ENCODE measurements around the gene RNF223. TPM values are rescaled to one million over a fixed set of nuclear protein-coding genes. Genes with fewer than 3 reads are reported as not detected.
A peak's percentile ranks its signal among the peaks of the same experiment; 100 is the strongest.

RNF223 gene
- total RNA-seq, 6 donors from 2014 or later: 1.0 to 2.4 (median 1.8) TPM

- peak in 1 of 2 donors; percentile 79 for DNase-seq
- H3K27ac ChIP-seq: no peak overlapping the region
- WGBS, 2 donors: 92 to 95% methylated on average over 9 to 18 of the region's 20 CpGs
- H3K27me3 ChIP-seq: no peaks in the 10 kb centered on the region
- H3K4me3 ChIP-seq: no peak overlapping the region
- TF ChIP-seq POLR2A (IDR thresholded peaks at IDR 0.05) (no peak), EP300 (IDR thresholded peaks at IDR 0.05) (no peak), POLR2AphosphoS5 (IDR thresholded peaks at IDR 0.05) (no peak), CTCF (IDR thresholded peaks at IDR 0.05) (no peak)
- H3K36me3 ChIP-seq: peaks cover 0 to 81% (median 47%) of the 10 kb centered on the region in 4 donors
- ATAC-seq (ENCODE audit: low FRiP score in 2 of 2): no peak
- H3K4me1 ChIP-seq: no peaks in the 10 kb centered on the region
- H3K9me3 ChIP-seq: no peaks in the 10 kb centered on the region
Observed at GRCh38 chr1:1046243-1046642, 27.9 kb downstream of the RNF223 start.

GRCh38 chr1:1045129-1045528, 29.0 kb downstream of the RNF223 start:
- DNase-seq: peak in 1 of 2 donors; percentile 79
- no peaks in the 10 kb centered on the region for H3K9me3 ChIP-seq
- peaks cover 0 to 70% (median 38%) of the 10 kb centered on the region in 4 donors for H3K36me3 ChIP-seq
- no peak for TF ChIP-seq CTCF (IDR thresholded peaks at IDR 0.05)
- TF ChIP-seq POLR2A (IDR thresholded peaks at IDR 0.05): no peak
- no peak for TF ChIP-seq POLR2AphosphoS5 (IDR thresholded peaks at IDR 0.05)
- TF ChIP-seq EP300 (IDR thresholded peaks at IDR 0.05): no peak
- H3K4me1 ChIP-seq: peaks cover 4 to 10% (median 5%) of the 10 kb centered on the region in 4 donors
- H3K27ac ChIP-seq: no peak overlapping the region
- H3K4me3 ChIP-seq: no peak overlapping the region
- H3K27me3 ChIP-seq: peaks cover 0 to 5% (median 0%) of the 10 kb centered on the region in 4 donors
- WGBS, 2 donors: 92 to 96% methylated on average over 7 to 18 of the region's 23 CpGs
- ATAC-seq (ENCODE audit: low FRiP score in 2 of 2): no peak

- Histone ChIP-seq H3K4me3 (no peak overlapping the region), H3K9me3 (no peaks in the 10 kb centered on the region), H3K27me3 (peaks cover 0 to 8% (median 0%) of the 10 kb centered on the region in 4 donors), H3K4me1 (peaks cover 10 to 16% (median 11%) of the 10 kb centered on the region in 4 donors), H3K36me3 (peaks cover 0 to 64% (median 36%) of the 10 kb centered on the region in 4 donors), H3K27ac (no peak overlapping the region)
- ATAC-seq (ENCODE audit: low FRiP score in 2 of 2): no peak
- TF ChIP-seq POLR2A (IDR thresholded peaks at IDR 0.05) (no peak), CTCF (IDR thresholded peaks at IDR 0.05) (no peak)
- 90 to 95% methylated on average over 16 to 34 of the region's 34 CpGs for WGBS, 2 donors
- no peak for DNase-seq
Observed at GRCh38 chr1:1044455-1045078, 29.5 kb downstream of the RNF223 start.

- TF ChIP-seq EP300 (IDR thresholded peaks at IDR 0.05) (no peak), POLR2A (IDR thresholded peaks at IDR 0.05) (no peak), POLR2AphosphoS5 (IDR thresholded peaks at IDR 0.05) (no peak), CTCF (IDR thresholded peaks at IDR 0.05) (no peak)
- Histone ChIP-seq H3K27ac (no peak overlapping the region), H3K9me3 (no peaks in the 10 kb centered on the region), H3K4me1 (peaks cover 14 to 22% (median 17%) of the 10 kb centered on the region in 4 donors), H3K27me3 (peaks cover 0 to 8% (median 0%) of the 10 kb centered on the region in 4 donors), H3K36me3 (peaks cover 0 to 60% (median 34%) of the 10 kb centered on the region in 4 donors), H3K4me3 (no peak overlapping the region)
- ATAC-seq (ENCODE audit: low FRiP score in 2 of 2) (no peak), DNase-seq (peak in 1 of 2 donors; percentile 85)
- WGBS, 2 donors: 95 to 96% methylated on average over 11 to 32 of the region's 33 CpGs
Observed at GRCh38 chr1:1043921-1044320, 30.2 kb downstream of the RNF223 start.

- TF ChIP-seq CTCF (IDR thresholded peaks at IDR 0.05): no peak
- TF ChIP-seq POLR2AphosphoS5 (IDR thresholded peaks at IDR 0.05): no peak
- no peak for TF ChIP-seq POLR2A (IDR thresholded peaks at IDR 0.05)
- TF ChIP-seq EP300 (IDR thresholded peaks at IDR 0.05): no peak
- DNase-seq: peak in 1 of 2 donors; percentile 79
- Histone ChIP-seq H3K36me3 (peaks cover 0 to 56% (median 34%) of the 10 kb centered on the region in 4 donors), H3K27me3 (peaks cover 0 to 8% (median 0%) of the 10 kb centered on the region in 4 donors), H3K4me1 (peaks cover 14 to 24% (median 18%) of the 10 kb centered on the region in 4 donors), H3K4me3 (no peak overlapping the region), H3K27ac (no peak overlapping the region), H3K9me3 (no peaks in the 10 kb centered on the region)
- 93 to 94% methylated on average over 11 to 20 of the region's 27 CpGs for WGBS, 2 donors
- no peak for ATAC-seq (ENCODE audit: low FRiP score in 2 of 2)
Observed at GRCh38 chr1:1043411-1043810, 30.7 kb downstream of the RNF223 start.
